GM12874 (cell line): ENCODE results near the gene LRRC3B.

Experiments used
- CTCF ChIP-seq: IDR thresholded peaks from 2 replicates; pipeline ENCODE4 v1.5.1; 2011; ENCODE audit warnings: low read depth, mild to moderate bottlenecking, control low read depth, low read length, moderate library complexity; ENCODE audit not compliant: insufficient read depth

LRRC3B gene

GRCh38 chr3:26591926-26592325 lies 30.6 kb upstream of the LRRC3B start:
- no peak for TF ChIP-seq CTCF

GRCh38 chr3:26592451-26592850 lies 30.1 kb upstream of the LRRC3B start:
- TF ChIP-seq CTCF, result no peak

GRCh38 chr3:26596335-26596734 lies 26.2 kb upstream of the LRRC3B start:
- TF ChIP-seq CTCF, result no peak

GRCh38 chr3:26614006-26614685 lies 8.4 kb upstream of the LRRC3B start:
- no peak for TF ChIP-seq CTCF

GRCh38 chr3:26621176-26621575 lies 1.4 kb upstream of the LRRC3B start:
- TF ChIP-seq CTCF, result no peak

- no peak for TF ChIP-seq CTCF
Measured at GRCh38 chr3:26621906-26622620, 509 bp upstream of the LRRC3B start.

GRCh38 chr3:26623419-26624208 lies 1.0 kb downstream of the LRRC3B start:
- TF ChIP-seq CTCF, result no peak
